HG02571 (cell line): ENCODE measurements around the gene GPC6.
"Not testable (repeated sequence)": the region's sequence is repeated elsewhere in the genome, so short reads cannot be mapped to it uniquely, and the experiment has no call there.

ENCODE experiments used
- ATAC-seq: cut with Tn5 transposase; IDR thresholded peaks from one replicate; pipeline ENCODE4 v1.9.1; 2021; ENCODE audit warnings: mild to moderate bottlenecking, moderate library complexity; ENCODE audit not compliant: unreplicated experiment

The GPC6 gene

GRCh38 chr13:93422980-93423543 lies 196.5 kb downstream of the GPC6 start:
- ATAC-seq = no peak

- no peak for ATAC-seq
Observed at GRCh38 chr13:93425411-93425810, 198.8 kb downstream of the GPC6 start.

GRCh38 chr13:93430381-93430780 lies 203.8 kb downstream of the GPC6 start:
- no peak for ATAC-seq

GRCh38 chr13:93435651-93436050 lies 209.0 kb downstream of the GPC6 start:
- no peak for ATAC-seq

- ATAC-seq = no peak
Observed at GRCh38 chr13:93437081-93437480, 210.5 kb downstream of the GPC6 start.

- ATAC-seq = no peak
Observed at GRCh38 chr13:93446238-93446637, 219.6 kb downstream of the GPC6 start.

- no peak for ATAC-seq
Observed at GRCh38 chr13:93450191-93450621, 223.6 kb downstream of the GPC6 start.

- no peak for ATAC-seq
Observed at GRCh38 chr13:93450761-93451160, 224.2 kb downstream of the GPC6 start.

GRCh38 chr13:93454676-93455235 lies 228.1 kb downstream of the GPC6 start:
- not testable (repeated sequence) for ATAC-seq

- no peak for ATAC-seq
Observed at GRCh38 chr13:93455861-93456260, 229.3 kb downstream of the GPC6 start.

GRCh38 chr13:93460005-93460404 lies 233.4 kb downstream of the GPC6 start:
- no peak for ATAC-seq

GRCh38 chr13:93462151-93462550 lies 235.5 kb downstream of the GPC6 start:
- ATAC-seq = no peak

GRCh38 chr13:93466502-93467036 lies 240.0 kb downstream of the GPC6 start:
- no peak for ATAC-seq

GRCh38 chr13:93467175-93467574 lies 240.6 kb downstream of the GPC6 start:
- ATAC-seq = no peak

- ATAC-seq = no peak
Observed at GRCh38 chr13:93468433-93468832, 241.8 kb downstream of the GPC6 start.

GRCh38 chr13:93472296-93472695 lies 245.7 kb downstream of the GPC6 start:
- no peak for ATAC-seq

GRCh38 chr13:93472814-93473296 lies 246.2 kb downstream of the GPC6 start:
- ATAC-seq = no peak

GRCh38 chr13:93473441-93474270 lies 247.0 kb downstream of the GPC6 start:
- ATAC-seq = no peak

GRCh38 chr13:93476175-93476574 lies 249.6 kb downstream of the GPC6 start:
- ATAC-seq = no peak

- no peak for ATAC-seq
Observed at GRCh38 chr13:93477238-93477637, 250.6 kb downstream of the GPC6 start.

- no peak for ATAC-seq
Observed at GRCh38 chr13:93480553-93481106, 254.0 kb downstream of the GPC6 start.
